GM19395 (cell line): Measurements from ENCODE around the gene FHL2.

ENCODE experiments used
- ATAC-seq: cut with Tn5 transposase; IDR thresholded peaks from one replicate; pipeline ENCODE4 v1.9.1; 2021; ENCODE audit warnings: mild to moderate bottlenecking, moderate library complexity; ENCODE audit not compliant: unreplicated experiment

FHL2 gene

GRCh38 chr2:105399207-105399861 lies 483 bp upstream of the FHL2 start:
- peak; percentile 9 for ATAC-seq

- ATAC-seq = no peak
Measured at GRCh38 chr2:105397953-105398335, 907 bp downstream of the FHL2 start.

GRCh38 chr2:105397025-105397722 lies 1.7 kb downstream of the FHL2 start:
- ATAC-seq = no peak

GRCh38 chr2:105396254-105397024 lies 2.4 kb downstream of the FHL2 start:
- ATAC-seq = no peak

GRCh38 chr2:105395691-105396090 lies 3.2 kb downstream of the FHL2 start:
- ATAC-seq = no peak

GRCh38 chr2:105394951-105395611 lies 3.8 kb downstream of the FHL2 start:
- no peak for ATAC-seq

- no peak for ATAC-seq
Measured at GRCh38 chr2:105393373-105394055, 5.3 kb downstream of the FHL2 start.

- no peak for ATAC-seq
Measured at GRCh38 chr2:105391763-105392662, 6.8 kb downstream of the FHL2 start.

GRCh38 chr2:105391058-105391627 lies 7.7 kb downstream of the FHL2 start:
- ATAC-seq = no peak

GRCh38 chr2:105390454-105390853 lies 8.4 kb downstream of the FHL2 start:
- no peak for ATAC-seq

GRCh38 chr2:105388971-105389381 lies 9.9 kb downstream of the FHL2 start:
- ATAC-seq = no peak

GRCh38 chr2:105387225-105387624 lies 11.6 kb downstream of the FHL2 start:
- no peak for ATAC-seq

GRCh38 chr2:105385731-105386540 lies 12.9 kb downstream of the FHL2 start:
- no peak for ATAC-seq

- no peak for ATAC-seq
Measured at GRCh38 chr2:105384861-105385260, 14.0 kb downstream of the FHL2 start.

GRCh38 chr2:105384216-105384615 lies 14.6 kb downstream of the FHL2 start:
- no peak for ATAC-seq

GRCh38 chr2:105383432-105384166 lies 15.3 kb downstream of the FHL2 start:
- ATAC-seq = no peak

- no peak for ATAC-seq
Measured at GRCh38 chr2:105382177-105382576, 16.7 kb downstream of the FHL2 start.

- ATAC-seq = no peak
Measured at GRCh38 chr2:105381101-105381668, 17.7 kb downstream of the FHL2 start.
